T-helper 17 cell (primary cell): ENCODE results near the gene HOXA4. TPM values are rescaled to one million over a fixed set of nuclear protein-coding genes. Genes with fewer than 3 reads are reported as not detected.

Experiments
- ATAC-seq: fragments of 150-1000 bp; cut with Tn5 transposase; 2 replicates; pipeline ENCODE4 v1.10.0; 2021; ENCODE audit warnings: mild to moderate bottlenecking, moderate library complexity
- DNase-seq, 3 donors: peaks; one replicate each; pipeline versions ENCODE4 v3.0.0 to v3.0.0-alpha.2; 2020 to 2021
- H3K9me3 ChIP-seq: one replicate; pipeline ENCODE4 v1.7.0; 2013; ENCODE audit warnings: low read length, mild to moderate bottlenecking; ENCODE audit not compliant: control insufficient read depth, poor library complexity, severe bottlenecking
- H3K27ac Mint-ChIP-seq: one replicate; pipeline ENCODE4 v1.8.0; 2022; ENCODE audit warnings: mild to moderate bottlenecking, moderate library complexity, mixed read lengths
- H3K27me3 Mint-ChIP-seq: one replicate; pipeline ENCODE4 v1.8.0; 2022; ENCODE audit warnings: mixed read lengths
- H3K36me3 Mint-ChIP-seq: one replicate; pipeline ENCODE4 v1.8.0; 2022; ENCODE audit warnings: low read depth, mixed read lengths
- H3K4me1 Mint-ChIP-seq: one replicate; pipeline ENCODE4 v1.8.0; 2022; ENCODE audit warnings: mild to moderate bottlenecking, mixed read lengths
- H3K4me3 Mint-ChIP-seq: one replicate; pipeline ENCODE4 v1.8.0; 2022; ENCODE audit warnings: mild to moderate bottlenecking, moderate library complexity, mixed read lengths
- total RNA-seq, 4 donors: library from RNA in 2 of 4; stranded (reverse) in 2 of 4; gene quantifications; one replicate each; pipeline ENCODE4 v1.2.3 and lab custom pipeline; 2022 to 2026

The HOXA4 gene
- total RNA-seq, 2 donors from 2014 or later = 0.26 TPM; not detected in 1

DNA sequence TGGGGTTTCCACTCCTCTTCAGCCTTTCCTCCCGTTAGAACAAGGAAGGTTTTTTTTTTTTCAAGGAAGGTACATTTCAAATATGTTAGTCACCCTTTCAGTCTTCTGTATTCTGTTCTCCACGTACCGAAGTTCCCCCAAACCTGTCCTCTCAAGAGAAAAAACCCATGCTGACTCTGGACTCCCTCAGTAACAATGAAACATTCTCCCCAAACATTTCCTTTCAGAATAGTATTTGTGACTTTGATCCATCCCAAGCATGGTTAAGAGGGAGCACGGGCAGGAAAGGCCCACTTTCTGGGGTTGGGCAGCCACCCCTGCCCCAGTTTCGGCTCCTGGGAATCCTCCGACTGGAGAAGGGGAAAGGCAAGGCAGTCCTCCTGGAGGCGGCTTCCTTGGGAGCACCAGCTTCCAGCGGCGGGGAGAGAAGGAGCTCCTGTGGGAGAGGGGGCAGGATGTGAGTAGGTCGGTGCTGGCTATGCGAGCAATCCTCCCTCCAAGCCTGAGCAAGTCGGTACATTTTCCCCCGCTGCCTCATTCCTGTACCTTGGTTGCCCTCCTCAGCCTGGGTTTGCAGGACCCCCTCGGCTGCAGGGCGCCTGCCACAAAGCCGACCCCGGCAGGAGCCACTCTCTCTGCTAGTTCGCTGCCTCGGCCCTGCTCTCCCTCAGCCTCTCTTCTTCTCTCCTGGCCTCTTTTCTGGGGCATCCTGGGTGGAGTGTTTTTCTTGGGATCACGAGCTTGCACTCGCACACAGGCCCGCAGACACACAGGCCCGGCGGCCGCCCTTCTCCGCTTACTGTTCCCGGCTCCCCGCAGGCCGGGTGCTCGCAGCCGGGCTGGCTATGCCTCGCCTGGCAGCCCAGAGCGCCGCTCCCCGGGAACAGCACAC, 32.6 kb downstream of the HOXA4 start:
- H3K9me3 ChIP-seq = no peaks in the 10 kb centered on the region
- Mint-ChIP-seq H3K27ac (no peak overlapping the region), H3K4me3 (peak overlapping the region; percentile 92), H3K4me1 (peaks cover 28% of the 10 kb centered on the region), H3K36me3 (peaks cover 9% of the 10 kb centered on the region), H3K27me3 (peaks cover 83% of the 10 kb centered on the region)
- DNase-seq (no peak), ATAC-seq (no peak)

DNA sequence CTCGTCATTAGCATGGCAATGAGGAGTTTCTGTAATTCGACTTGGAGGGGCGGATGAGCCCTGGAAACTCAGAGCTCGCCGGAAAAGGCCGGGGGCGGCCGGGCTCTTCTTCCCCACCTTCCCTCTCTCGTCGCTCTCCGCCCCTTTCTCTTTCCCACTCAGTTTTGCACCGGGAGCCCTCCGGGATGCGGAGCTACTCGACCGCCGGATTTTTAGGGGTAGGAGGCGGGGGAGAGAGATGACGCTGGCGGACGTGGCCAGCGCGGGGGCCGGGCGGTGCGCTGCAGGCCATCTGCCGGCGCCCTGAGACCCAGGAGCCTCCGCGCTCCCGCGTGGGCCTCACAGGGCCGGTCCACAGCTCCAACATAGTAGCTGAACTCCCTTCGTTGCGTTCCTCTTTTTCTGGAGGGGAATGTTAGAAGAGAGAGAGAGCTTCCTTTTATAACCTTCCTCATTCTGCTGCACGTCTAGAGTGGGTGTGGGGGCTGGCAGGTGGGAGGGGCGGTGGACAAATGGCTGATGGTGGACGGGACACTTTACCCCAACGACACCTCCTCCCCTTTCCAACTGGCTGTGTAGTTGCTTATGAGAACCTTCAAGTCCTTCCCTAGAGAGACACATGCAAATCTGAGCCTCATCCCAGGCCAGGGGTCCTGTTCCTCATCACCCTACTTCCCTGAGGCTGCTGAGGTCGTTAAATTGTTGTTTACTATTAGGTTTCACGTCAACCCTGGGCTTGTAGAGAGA, 33.6 kb downstream of the HOXA4 start:
- DNase-seq = no peak
- peaks cover 84% of the 10 kb centered on the region for H3K27me3 Mint-ChIP-seq

DNA sequence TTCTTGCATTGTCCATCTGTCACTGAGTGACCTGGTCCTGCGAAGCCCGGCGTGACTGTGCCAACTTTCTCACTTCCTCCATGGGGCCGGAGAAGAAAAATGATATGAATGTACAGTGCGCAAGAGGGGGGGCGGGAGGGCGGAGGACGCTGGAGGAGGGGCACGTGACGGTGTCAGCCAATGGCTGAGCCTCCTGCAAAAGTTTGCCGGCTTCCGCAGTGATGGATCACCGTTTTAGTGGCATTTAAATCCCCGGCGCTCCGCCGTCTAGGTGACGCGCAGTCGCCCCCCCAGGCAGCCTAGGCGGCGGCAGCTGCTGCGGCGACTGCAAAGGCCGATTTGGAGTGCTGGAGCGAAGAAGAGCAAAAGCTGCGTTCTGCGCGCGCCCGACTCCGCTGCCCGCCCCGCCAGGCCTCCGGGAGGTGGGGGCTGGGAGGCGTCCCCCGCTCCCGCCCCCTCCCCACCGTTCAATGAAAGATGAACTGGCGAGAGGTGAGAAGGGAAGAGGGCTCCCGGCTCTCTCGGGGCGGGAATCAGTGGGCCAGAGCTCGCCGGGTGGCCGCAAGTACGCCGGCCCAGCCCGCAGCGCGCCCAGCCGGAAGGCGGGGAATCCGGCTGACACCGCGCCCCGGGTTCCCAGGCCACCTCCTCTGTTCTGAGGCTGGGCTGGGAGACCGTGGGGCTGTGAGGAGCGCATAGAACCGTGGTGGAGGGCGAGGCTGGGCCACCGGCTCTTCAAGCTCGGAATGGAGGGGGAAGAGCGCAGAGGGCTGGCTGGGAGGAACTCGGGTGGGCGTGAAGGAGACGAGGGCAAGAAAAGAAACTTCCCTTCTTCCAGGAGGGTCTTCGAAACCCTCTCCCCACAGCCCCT, 34.4 kb downstream of the HOXA4 start, which contains the start of gene HOXA1:
Gene HOXA1, minus strand, starts transcription at position 104 of the 871 bp plus-strand sequence. Its CDS starts 88 bp downstream, at position 16.
- peak within 1 kb of the TSS; percentile 66 for H3K27ac Mint-ChIP-seq
- H3K27me3 Mint-ChIP-seq = peaks cover 84% of the 10 kb centered on the region
- peak; percentile 93 for ATAC-seq

More for the DNA sequence above, 33.6 kb downstream of the HOXA4 start:
- ATAC-seq = no peak
- Mint-ChIP-seq H3K36me3 (peaks cover 6% of the 10 kb centered on the region), H3K4me3 (peak overlapping the region; percentile 92), H3K4me1 (peaks cover 24% of the 10 kb centered on the region), H3K27ac (no peak overlapping the region)
- no peaks in the 10 kb centered on the region for H3K9me3 ChIP-seq

DNA sequence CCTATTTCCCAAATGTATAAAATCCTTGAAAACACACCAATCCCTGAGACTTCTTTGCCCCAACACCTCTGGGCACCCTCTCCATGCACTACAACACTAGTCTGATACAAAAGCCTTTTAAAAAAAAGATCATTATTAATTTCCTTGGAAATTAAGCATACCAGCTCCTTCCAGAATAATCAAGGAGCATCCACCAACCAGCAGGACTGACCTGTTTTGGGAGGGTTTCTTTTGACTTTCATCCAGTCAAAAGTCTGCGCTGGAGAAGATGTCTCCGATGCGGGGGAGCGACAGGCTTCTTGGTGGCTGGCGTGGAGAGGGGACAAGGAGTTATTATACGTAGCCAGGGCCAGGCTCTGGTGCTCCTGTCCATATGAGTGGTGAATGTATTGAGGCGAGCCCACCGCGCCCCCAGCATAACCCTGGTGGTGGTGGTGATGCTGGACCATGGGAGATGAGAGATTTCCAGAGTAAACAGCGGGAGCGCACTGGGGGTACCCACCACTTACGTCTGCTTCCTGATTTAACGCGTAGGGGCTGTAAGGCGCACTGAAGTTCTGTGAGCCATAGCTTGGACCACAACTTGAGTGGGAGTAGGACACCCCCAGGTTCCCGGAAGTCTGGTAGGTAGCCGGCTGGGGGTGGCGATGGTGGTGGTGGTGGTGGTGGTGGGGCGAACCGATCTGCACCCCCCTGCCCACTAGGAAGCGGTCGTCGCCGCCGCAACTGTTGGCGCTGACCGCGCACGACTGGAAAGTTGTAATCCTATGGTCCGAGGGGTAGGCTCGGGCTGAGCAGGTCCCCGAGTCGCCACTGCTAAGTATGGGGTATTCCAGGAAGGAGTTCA, 35.3 kb downstream of the HOXA4 start:
- peaks cover 24% of the 10 kb centered on the region for H3K4me1 Mint-ChIP-seq
- DNase-seq (no peak), ATAC-seq (peak; percentile 14)
- H3K27me3 Mint-ChIP-seq = peaks cover 84% of the 10 kb centered on the region
- H3K4me3 Mint-ChIP-seq = peak overlapping the region; percentile 92
- H3K9me3 ChIP-seq = no peaks in the 10 kb centered on the region
- H3K36me3 Mint-ChIP-seq = peaks cover 8% of the 10 kb centered on the region
- peak overlapping the region; percentile 66 for H3K27ac Mint-ChIP-seq

More for the DNA sequence above, 34.4 kb downstream of the HOXA4 start, which contains the start of gene HOXA1:
- DNase-seq = peak; percentile 53 to 63 (median 56)
- H3K4me1 Mint-ChIP-seq = peaks cover 24% of the 10 kb centered on the region
- no peaks in the 10 kb centered on the region for H3K9me3 ChIP-seq
- H3K36me3 Mint-ChIP-seq = peaks cover 6% of the 10 kb centered on the region
- H3K4me3 Mint-ChIP-seq = peak within 1 kb of the TSS; percentile 92

DNA sequence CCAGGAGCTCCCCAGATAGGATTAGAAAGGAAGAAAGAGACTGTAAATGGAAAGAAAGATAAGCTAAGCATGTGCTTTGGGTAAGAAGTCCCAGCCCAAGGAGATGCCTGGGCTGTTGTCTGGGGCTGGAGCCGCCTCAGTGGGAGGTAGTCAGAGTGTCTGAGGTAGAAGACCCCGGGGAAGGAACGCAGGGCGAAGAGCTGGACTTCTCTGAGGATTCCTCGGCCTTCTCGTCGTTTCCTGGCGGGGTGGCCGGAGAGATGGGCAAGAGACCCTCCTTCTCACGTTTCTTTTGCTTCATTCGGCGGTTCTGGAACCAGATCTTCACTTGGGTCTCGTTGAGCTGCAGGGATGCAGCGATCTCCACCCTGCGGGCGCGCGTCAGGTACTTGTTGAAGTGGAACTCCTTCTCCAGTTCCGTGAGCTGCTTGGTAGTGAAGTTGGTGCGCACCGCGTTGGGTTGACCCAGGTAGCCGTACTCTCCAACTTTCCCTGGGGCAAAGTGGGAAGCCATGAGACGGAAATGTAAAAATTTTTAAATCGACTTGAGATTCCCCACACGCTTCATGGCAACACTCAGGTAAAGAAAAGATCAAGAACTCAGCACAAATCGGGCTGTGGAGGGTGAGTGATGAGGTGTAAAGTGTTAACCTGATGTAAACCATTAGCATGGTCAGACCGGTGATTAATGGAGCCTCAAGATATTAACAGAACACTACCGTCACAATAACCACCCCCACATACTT, 36.1 kb downstream of the HOXA4 start:
- Mint-ChIP-seq H3K4me1 (peaks cover 24% of the 10 kb centered on the region), H3K4me3 (peak overlapping the region; percentile 92), H3K27me3 (peaks cover 84% of the 10 kb centered on the region), H3K36me3 (peaks cover 6% of the 10 kb centered on the region), H3K27ac (peak overlapping the region; percentile 66)
- H3K9me3 ChIP-seq = no peaks in the 10 kb centered on the region
- DNase-seq (no peak), ATAC-seq (no peak)

DNA sequence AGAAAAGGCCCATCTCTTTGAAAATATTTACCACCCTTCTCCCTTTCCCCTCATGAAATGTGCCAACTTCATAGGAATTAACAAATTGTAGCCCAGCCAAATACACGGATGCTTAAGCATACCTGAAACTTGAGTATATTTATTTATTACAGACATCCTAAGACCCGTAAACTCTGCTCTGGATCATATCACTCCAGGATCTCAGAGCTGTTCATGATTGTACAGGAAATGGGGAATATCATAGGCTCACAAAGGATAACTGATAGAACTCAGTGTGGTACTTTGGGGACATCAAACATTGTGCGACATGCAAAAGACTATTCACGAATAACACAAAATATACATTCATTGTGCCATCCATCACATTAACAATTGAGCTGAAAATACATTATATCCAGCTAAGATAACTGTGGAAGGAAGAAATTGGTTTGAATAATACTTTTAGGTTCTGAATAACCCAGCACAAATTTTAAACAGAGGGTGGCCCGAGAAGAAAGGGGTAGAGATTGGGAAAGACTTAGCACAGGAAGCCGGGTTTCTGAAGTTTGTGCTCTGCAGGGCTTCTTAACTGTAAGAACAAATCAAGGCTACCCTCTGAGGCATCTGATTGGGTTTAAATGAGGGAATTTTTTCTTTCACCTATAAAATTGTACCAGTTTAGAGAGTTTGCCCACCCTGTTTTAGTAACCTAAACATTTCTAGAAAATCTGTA, 37.2 kb downstream of the HOXA4 start:
- H3K36me3 Mint-ChIP-seq = peaks cover 5% of the 10 kb centered on the region
- peaks cover 18% of the 10 kb centered on the region for H3K4me1 Mint-ChIP-seq
- peaks cover 84% of the 10 kb centered on the region for H3K27me3 Mint-ChIP-seq
- H3K27ac Mint-ChIP-seq = no peak overlapping the region
- ATAC-seq = no peak
- no peak for DNase-seq
- no peaks in the 10 kb centered on the region for H3K9me3 ChIP-seq
- H3K4me3 Mint-ChIP-seq = no peak overlapping the region

DNA sequence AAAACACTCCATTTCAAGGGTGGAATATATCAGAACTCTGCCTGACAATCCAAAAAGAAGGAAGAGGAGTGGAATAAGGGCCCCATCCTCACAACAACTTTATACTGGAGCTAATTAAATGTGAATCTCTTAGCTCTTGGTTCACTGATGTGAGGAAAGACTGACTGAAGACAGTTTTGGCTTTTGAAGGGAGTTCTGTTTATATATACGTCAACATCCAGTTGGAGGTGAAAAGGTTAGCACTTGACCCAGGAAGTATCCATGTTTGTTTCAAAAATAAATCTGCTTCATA, 37.8 kb downstream of the HOXA4 start:
- no peak overlapping the region for H3K4me3 Mint-ChIP-seq
- ATAC-seq (no peak), DNase-seq (no peak)
- H3K27ac Mint-ChIP-seq = no peak overlapping the region
- peaks cover 85% of the 10 kb centered on the region for H3K27me3 Mint-ChIP-seq
- peaks cover 5% of the 10 kb centered on the region for H3K36me3 Mint-ChIP-seq
- H3K9me3 ChIP-seq = no peaks in the 10 kb centered on the region
- H3K4me1 Mint-ChIP-seq = peaks cover 17% of the 10 kb centered on the region

DNA sequence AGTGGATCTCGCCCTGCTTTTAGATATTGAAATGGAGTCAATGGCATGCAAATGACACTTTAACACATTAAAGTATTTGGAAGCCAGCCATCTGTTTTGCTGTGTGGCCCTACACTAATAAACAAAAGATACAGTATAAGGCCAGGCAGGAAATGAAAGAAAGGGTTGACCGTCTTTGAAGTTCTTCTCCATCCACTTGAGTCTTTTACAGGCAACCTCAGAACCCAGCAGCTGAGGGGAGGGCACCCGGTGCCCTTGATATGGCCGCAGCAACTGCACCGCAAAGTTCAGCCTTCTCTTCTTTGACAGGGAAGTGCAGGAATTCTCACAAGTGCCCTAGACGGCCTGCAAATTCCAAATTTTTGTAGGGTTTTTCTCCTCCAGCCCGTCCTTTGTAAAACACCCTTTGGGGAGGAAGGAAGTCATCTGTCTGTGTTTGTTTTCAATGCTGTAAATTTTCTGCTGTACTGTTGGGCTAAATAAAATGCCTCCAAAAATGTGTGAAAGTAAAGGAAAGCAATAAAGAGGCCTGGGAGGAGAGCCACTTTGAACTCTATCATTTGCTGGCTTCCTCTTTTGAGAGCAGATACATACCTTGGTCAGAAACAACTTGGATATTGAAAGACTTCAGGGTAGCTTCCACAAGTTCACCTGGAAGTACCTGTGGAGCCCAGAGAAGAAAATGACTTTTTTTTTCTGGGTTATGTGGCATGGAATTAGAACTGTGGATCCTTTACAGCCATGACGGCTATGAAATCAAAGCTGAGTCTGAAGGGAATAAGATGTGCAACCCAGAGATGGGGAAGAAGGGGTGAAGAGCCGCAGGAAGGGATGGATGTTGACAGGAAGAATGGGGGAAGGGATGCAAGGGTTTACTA, 38.4 kb downstream of the HOXA4 start:
- no peak for ATAC-seq

DNA sequence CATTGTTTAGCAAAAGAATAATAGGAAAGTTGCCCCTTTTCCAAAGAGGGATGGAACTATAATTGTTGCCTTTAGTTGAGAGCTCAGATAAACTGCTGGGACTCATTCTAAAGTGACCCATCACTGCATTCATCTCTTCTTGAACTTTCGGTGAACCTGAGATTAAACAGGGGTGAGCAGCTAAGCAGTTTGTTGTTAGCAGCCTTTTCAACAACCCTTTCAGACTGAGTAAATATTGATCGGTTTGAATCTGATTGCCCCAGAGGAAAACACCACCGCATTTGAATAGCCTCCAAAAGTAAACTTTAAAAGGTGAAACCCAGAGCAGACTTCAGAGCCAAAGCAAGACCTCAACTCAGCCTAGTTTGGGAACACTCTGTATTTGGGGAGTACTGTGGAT, 39.5 kb downstream of the HOXA4 start:
- ATAC-seq (no peak), DNase-seq (no peak)
- no peak overlapping the region for H3K27ac Mint-ChIP-seq
- peaks cover 87% of the 10 kb centered on the region for H3K27me3 Mint-ChIP-seq
- H3K4me1 Mint-ChIP-seq = peaks cover 13% of the 10 kb centered on the region
- H3K36me3 Mint-ChIP-seq = peaks cover 5% of the 10 kb centered on the region
- H3K4me3 Mint-ChIP-seq = no peak overlapping the region
- H3K9me3 ChIP-seq = no peaks in the 10 kb centered on the region

More for the DNA sequence above, 38.4 kb downstream of the HOXA4 start:
- Mint-ChIP-seq H3K27me3 (peaks cover 85% of the 10 kb centered on the region), H3K4me1 (peaks cover 15% of the 10 kb centered on the region), H3K27ac (no peak overlapping the region), H3K36me3 (peaks cover 5% of the 10 kb centered on the region), H3K4me3 (no peak overlapping the region)
- no peak for DNase-seq
- H3K9me3 ChIP-seq = no peaks in the 10 kb centered on the region

DNA sequence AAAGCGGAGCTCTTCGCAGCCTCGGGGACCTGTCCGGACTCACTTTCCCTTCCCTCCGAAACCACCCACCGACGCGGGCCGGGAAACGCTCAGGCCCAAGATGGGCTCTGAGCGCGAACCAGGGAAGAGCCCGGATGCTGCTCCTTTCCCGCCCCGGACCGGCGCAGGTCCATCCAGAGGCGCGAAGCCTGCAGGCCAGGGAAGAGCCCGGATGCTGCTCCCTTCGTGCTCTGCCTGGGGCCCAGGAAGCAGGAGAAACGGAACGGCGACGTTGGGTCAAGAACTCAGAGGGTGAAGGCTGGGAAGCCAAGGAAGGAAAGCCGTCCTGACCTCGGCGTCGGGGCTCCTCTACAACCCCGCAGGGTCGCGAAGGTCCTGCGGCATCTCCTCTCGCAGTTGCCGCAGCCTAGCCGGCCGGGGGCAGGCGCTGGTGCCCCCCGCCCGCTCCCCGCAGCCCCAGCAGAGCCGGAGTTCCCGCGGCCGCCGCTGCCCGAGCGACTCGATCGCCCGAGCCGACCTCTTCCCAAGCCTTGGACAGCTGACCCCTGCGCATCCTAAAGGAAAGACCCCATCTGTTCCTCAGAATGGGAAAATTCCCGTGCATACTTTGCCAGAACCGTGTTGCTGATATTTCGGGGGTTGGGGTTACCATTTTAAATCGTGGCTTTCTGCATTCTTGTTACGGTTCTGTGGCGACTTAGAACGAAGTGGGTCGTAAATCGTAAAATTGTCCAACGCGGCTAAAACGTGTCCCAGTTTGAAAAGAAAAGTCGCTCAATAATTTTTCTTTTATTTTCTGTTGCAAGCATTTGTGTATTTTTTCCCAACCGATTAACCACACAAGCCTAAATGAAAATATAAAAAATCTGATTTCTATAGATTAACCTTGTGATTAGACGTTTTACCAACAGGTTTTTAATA, 42.3 kb downstream of the HOXA4 start:
- ATAC-seq = no peak

More for the DNA sequence above, 42.3 kb downstream of the HOXA4 start:
- Mint-ChIP-seq H3K27ac (no peak overlapping the region), H3K4me1 (peaks cover 5% of the 10 kb centered on the region), H3K27me3 (peaks cover 72% of the 10 kb centered on the region), H3K36me3 (peaks cover 2% of the 10 kb centered on the region), H3K4me3 (peak overlapping the region; percentile 28)
- no peak for DNase-seq
- no peaks in the 10 kb centered on the region for H3K9me3 ChIP-seq
